Measurements from ENCODE around the gene ZNF274. TPM values are rescaled to one million over a fixed set of nuclear protein-coding genes. Genes with fewer than 3 reads are reported as not detected.
"Not testable (repeated sequence)": the region's sequence is repeated elsewhere in the genome, so short reads cannot be mapped to it uniquely, and the experiment has no call there.

Gene ZNF274
- total RNA-seq, 2 donors from 2014 or later, result 14.4 to 17.4 TPM

DNA sequence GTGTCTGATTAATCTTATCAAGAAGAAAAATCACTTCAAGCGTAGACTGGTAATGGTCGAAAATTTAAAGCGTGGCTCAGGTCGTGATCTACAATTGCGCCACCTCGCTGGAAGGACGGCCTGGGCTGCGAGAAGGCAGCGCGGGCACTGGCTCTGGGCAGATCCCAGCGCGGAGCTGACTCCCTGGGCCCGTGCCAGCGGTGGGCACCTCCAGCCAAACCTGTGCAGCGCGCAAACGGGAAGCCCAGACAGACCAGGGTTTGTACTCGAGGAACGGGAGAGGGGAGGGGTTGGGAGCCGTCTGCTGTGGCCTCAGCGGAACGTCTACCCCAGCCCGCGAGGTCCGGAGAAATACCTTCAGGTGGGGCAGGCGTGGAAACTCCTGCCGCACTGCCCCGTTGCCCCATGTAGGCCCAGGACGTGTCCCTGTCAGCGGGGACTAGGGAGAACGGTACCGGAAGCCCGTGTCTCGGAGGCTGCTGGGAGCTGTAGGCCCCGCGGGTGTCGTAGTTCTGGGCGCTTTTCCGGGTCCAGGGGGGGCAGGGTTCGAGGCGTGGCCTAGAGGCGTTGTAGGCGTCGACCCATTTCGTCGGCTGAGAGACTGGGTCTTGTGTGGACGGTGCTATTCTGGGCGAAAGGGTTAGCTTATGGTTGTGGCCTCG, 21.1 kb downstream of the ZNF274 start:
- ATAC-seq, result no peak
- intact Hi-C loops (cut with DNase I, micrococcal nuclease), result no loop called here
- DNase-seq, result no peak

DNA sequence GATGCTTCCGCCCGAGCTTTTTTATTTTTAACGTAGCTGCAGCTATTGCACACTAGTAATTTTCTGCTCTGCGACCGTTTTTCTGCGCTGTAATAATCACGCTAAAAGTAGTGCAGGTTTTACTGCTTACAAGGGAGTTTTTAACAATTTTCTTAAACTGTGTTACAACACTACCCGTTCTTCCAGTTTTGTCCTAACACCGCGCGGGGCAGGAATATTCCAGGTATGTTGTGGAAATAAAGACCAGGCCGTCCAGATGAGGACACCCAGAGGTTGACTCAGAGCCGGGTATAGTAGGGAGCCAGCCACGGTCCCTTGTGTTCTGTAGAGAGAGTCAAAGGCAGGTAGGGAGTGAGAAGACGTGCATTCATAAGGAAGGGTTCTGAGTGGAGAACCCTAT, 21.7 kb downstream of the ZNF274 start:
- ATAC-seq (no peak), DNase-seq (no peak)
- intact Hi-C loops (cut with DNase I, micrococcal nuclease), result no loop called here

DNA sequence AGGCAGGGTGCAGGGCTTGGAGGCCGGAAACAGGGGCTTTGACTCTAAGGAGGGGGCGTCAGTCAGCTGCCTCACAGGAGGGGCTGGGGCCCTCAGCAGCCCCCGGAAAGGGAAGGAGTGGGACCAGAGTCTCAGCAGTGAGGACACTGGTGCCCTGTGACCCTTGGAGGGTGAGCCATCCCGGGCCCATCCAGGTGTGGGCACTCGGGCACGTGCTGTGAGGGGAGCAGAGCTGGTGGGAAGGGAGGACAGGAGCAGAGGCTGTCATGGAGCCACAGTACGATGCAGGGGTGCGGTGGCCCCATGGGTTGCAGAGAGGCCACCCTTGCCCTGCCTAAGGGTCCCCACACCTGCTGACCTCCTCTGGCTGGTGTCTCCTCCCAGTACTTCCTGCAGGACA, 26.7 kb downstream of the ZNF274 start:
- intact Hi-C loops (cut with DNase I, micrococcal nuclease), result no loop called here
- no peak for ATAC-seq
- no peak for DNase-seq

DNA sequence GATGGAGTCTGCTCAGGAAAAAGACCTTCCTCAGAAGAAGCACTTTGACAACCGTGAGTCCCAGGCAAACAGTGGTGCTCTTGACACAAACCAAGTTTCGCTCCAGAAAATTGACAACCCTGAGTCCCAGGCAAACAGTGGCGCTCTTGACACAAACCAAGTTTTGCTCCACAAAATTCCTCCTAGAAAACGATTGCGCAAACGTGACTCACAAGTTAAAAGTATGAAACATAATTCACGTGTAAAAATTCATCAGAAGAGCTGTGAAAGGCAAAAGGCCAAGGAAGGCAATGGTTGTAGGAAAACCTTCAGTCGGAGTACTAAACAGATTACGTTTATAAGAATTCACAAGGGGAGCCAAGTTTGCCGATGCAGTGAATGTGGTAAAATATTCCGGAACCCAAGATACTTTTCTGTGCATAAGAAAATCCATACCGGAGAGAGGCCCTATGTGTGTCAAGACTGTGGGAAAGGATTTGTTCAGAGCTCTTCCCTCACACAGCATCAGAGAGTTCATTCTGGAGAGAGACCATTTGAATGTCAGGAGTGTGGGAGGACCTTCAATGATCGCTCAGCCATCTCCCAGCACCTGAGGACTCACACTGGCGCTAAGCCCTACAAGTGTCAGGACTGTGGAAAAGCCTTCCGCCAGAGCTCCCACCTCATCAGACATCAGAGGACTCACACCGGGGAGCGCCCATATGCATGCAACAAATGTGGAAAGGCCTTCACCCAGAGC, 29.6 kb downstream of the ZNF274 start:
- DNase-seq, result no peak
- no peak for ATAC-seq
- intact Hi-C loops (cut with DNase I, micrococcal nuclease), result no loop called here

DNA sequence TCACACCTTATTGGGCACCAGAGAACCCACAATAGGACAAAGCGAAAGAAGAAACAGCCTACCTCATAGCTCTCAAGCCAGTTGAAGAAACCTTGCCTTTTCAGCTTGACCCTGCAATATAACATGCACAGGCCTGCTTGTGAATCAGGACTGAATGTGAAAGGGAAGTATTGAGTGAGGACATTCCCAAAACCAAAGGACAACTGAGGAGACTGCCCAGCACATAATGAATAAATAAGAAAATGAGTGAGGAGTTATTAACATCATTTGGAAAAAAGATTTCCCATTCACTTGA, 30.2 kb downstream of the ZNF274 start:
- no peak for ATAC-seq
- DNase-seq, result no peak
- intact Hi-C loops (cut with DNase I, micrococcal nuclease), result no loop called here

DNA sequence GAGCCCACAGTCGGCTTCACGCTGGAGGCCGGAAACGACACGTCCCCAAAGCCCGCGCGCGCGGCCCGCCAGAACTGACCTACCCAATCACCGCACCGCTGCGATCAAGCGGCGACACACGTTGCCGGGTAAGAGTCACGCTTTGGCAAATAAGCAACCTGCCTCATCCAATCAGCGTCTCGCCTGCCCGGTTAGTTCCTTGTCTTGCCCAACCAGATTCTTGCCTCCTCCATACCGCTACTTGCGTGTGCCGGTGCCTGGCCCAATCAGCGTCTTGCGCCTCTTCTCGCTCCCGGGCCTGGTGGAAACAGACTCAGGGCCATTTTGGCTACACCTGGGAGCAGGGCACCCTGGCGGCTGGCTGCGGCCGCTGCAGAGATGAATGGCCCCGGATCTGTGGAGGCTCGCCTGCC, 34.2 kb downstream of the ZNF274 start:
- DNase-seq, result no peak
- intact Hi-C loops (cut with DNase I, micrococcal nuclease), result no loop called here
- ATAC-seq, result no peak

DNA sequence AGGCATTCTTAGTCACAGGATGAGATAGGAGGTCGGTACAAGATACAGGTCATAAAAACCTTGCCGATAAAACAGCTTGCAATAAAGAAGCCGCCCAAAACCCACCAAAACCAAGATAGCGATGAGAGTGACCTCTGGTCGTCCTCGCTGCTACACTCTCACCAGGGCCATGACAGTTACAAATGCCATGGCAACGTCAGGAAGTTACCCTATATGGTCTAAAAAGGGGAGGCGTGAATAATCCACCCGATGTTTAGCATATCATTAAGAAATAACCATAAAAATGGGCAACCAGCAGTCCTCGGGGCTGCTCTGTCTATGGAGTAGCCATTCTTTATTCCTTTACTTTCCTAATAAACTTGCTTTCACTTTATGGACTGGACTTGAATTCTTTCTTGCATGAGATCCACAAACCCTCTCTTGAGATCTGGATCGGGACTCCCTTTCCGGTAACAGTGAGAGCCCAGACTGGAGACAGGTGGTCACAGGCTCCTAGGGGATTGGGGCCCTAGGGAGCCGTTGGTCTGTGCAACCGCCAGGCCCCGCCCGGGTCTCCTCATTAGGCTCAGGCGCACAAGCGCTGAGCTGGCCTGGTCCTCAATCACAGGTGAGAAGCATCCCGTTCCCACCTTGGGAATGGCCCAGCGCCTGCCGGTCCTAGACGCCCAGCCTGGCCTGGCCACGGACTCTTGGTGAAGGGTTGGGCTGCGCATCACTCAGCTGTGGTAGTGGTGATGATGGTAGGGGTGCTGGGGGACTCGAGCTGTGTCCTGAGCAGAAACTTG, 34.9 kb downstream of the ZNF274 start:
- intact Hi-C loops (cut with DNase I, micrococcal nuclease), result no loop called here
- no peak for ATAC-seq
- DNase-seq, result no peak

DNA sequence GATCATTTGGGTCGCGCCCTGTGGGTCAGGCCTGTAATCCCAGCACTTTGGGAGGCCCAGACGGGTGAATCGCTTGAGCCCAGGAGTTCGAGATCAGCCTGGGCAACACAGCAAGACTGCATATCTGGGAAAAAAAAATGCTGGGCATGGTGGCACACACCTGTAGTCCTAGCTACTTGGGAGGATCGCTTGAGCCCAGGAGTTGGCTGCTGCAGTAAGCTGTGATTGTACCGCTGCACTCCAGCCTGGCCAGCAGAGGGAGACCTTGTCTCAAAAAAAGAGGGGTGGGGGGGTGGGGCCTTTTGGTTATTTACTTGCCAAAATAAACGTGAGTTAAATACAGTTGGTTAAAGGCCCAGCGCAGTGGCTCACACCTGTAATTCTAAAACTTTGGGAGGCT, 36.0 kb downstream of the ZNF274 start:
- DNase-seq (no peak), ATAC-seq (peak; percentile 36)
- intact Hi-C loops (cut with DNase I, micrococcal nuclease), result no loop called here

DNA sequence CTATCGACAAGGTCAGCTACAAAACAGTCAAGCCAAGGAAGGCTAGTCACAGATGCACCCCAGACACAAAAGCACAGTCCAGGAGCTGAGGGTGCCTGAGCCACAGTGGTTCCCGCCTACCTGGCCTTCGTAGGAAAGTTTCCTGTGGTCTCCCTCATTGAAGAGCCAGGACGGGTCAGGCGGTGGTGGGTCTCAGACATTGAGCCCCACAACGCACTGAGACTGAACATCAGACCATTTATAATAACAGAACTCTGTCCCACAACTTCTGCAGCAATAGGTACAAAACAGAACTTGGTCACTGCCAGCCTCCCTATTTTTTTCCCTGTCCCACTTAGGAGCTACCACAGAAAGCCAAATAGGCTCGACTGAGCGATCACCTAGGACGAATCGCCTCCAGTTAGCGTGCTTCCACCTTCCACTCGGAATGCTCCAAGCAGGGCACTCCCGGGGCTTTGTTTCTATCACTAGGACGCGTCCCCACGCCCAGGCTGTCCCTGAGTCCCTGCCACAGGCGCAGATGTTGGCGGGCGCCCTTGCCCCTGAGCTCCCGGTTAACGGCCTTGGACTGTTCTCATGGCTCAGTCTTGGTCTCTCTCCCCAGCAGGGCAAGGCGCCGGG, 45.2 kb downstream of the ZNF274 start:
- ATAC-seq (no peak), DNase-seq (no peak)
- intact Hi-C loops (cut with DNase I, micrococcal nuclease), result no loop called here

DNA sequence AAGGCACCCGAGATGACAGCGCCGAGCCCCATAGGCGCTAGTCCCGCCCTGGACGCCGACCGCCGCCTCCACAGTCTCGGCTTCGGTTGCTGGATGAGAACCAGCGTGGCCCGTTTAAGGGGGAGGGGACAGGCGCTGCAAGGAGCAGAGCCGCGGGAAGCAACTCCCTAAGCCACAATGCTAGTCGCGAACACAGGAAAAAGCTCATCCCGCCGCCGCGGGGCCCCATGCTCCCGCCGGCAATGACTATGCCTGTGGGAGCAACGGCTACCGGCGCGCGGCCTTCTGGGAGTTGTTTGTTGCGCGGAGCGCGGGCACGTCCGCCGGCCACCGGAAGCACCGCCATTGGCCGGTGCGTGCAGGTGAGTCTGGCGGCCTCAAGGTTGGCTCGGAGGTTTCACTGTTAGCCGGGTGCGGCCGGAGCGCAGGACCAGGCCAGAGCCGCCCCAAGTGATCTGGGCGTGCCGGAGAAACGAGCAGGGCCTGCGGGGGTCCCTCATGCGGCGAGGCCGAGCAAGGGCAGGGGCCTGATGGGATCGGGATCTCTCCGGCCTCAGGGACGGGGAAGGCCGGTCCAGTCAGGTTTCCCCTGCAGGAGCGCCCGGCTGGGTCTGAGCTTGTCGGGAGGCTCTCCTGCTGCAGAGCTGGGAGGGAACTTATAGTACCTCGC, 45.9 kb downstream of the ZNF274 start, which contains the start of gene ZNF544:
TSS of gene ZNF544 (plus strand) at position 330 of the 670 bp plus-strand sequence. CDS start 15,110 bp downstream, outside the sequence.
- ATAC-seq (peak; percentile 99), DNase-seq (peak; percentile 78 to 88)
- intact Hi-C loops (cut with DNase I, micrococcal nuclease), result no loop called here

DNA sequence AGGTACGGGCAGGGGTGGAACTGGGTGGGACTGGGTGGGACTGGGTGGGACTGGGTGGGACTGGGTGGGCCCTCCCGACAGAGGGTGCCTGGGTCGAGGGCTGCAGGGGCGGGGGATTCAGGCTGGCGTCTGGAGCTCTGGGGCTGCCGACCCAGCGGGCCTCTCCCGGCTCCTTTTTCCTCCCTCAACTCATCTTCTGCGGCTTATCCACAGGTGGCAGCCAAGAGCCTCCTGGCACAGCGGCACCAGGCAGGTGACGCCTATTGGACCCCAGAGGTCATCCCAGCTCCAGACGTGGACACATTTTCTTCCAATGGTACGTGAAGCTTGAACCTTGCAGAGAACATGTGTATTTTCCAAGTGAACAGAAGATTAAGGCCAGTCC, 46.4 kb downstream of the ZNF274 start:
- peak; percentile 38 for ATAC-seq
- peak in 1 of 2 donors; percentile 14 for DNase-seq
- intact Hi-C loops (cut with DNase I, micrococcal nuclease), result no loop called here

DNA sequence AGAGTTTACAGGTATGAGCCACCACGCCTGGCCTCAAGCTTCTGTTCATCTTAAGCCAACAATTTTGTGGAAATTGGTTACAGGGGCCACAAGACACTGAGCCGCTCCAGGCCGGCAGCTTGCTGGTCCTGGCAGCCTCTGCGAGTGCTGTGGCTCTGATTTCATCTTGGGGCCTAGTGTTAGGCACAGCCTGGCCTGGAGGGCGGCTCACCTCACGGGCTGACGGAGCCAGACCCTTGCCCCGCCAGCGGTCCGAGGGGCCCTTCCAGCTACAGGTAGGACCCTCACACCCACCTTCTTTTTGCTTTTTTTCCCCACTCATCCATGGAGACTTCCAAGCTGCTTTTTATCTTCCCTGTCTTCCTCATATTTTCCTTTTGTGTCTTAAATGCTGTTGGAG, 54.5 kb downstream of the ZNF274 start:
- no peak for ATAC-seq
- intact Hi-C loops (cut with DNase I, micrococcal nuclease), result no loop called here
- no peak for DNase-seq

DNA sequence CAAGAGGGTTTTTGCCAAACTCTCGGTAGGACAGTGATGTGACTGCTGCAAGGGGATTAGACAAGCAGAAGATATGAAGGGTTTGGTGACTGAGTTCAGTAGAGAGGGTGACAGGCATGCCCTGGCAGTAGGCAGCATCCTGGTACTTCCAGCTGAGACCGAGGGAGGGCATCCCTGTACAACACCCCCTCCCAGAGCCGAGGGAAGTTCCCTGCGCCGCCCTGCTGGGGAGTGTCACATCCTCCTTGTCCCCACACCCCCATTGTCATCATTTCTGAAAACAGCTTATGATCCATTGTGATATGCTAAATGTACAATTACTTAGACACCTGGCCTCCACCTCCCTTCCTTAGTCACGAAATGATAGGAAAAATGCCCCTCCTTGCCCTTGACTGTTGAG, 60.5 kb downstream of the ZNF274 start:
- intact Hi-C loops (cut with DNase I, micrococcal nuclease), result no loop called here
- DNase-seq, result no peak

DNA sequence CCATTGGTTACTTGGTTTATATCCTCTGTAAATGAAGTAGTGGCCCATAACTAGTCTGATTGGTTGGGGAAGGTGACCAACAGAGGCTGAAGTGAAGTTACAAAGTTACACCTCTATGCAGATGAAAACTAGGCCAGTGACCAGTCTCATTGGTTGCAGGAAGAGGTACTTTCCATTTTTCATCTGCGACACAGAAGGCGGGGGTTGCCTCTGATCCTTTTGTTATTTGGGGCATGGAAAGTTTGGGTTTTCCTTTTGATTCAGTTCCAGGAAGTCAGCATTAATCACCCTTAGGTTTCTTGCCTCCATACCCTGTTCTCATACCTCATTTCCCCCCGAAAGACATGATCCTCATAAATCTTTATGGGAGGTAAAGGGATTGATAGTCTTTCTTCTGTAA, 66.0 kb downstream of the ZNF274 start:
- intact Hi-C loops (cut with DNase I, micrococcal nuclease), result no loop called here
- no peak for ATAC-seq

More for the DNA sequence above, 60.5 kb downstream of the ZNF274 start:
- ATAC-seq, result no peak

DNA sequence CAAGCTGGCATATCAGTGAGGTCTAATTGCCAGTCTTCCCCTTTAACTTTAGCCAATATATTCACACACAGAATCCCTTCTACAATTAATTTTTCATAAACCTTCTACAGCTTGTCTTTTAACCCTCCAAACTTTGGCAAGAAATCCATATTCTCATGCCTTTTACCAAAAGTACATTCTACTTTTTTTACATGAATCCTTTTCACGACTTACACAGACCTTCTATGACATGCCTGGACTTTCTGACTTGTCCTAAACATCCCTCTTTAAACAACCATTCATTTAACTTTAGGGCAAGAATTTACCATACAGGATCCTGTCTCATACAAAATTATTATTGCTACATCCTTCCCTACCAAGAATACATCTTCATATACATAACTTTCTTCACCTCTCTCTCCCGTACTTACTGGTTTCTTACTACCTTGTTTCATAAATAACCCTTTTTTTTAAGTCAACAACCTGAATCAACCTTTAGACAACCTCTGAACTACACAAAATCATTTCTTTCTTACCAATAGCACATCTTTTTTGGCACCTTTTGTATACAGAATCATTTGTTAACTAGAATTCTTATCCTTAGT, 69.3 kb downstream of the ZNF274 start:
- DNase-seq, result no peak
- intact Hi-C loops (cut with DNase I, micrococcal nuclease), result no loop called here

More for the DNA sequence above, 66.0 kb downstream of the ZNF274 start:
- DNase-seq, result no peak

DNA sequence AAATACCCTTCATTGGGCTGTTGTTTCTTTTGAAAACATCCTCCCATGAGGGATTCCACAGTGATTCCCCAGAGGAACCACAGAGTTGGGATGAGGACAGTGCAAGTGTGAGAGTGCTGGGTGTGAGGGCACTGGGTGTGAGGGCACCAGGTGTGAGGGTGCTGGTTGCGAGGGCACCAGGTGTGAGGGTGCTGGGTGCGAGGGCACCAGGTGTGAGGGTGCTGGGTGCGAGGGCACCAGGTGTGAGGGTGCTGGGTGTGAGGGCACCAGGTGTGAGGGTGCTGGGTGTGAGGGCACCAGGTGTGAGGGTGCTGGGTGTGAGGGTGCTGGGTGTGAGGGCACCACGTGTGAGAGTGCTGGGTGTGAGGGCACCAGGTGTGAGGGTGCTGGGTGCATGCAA, 75.4 kb downstream of the ZNF274 start:
- DNase-seq; ATAC-seq; intact Hi-C loops (cut with DNase I, micrococcal nuclease): not testable (repeated sequence)

More for the DNA sequence above, 69.3 kb downstream of the ZNF274 start:
- no peak for ATAC-seq

DNA sequence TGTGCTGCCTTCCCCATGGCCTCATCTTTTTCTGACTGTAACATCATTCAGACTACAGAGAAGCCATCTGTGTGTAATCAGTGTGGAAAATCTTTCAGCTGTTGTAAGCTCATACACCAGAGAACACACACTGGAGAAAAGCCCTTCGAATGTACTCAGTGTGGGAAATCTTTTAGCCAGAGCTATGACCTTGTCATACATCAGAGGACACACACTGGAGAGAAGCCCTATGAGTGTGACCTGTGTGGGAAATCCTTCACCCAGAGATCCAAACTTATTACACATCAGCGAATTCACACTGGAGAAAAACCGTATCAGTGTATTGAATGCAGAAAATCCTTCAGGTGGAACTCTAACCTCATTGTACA, 78.7 kb downstream of the ZNF274 start:
- ATAC-seq (no peak), DNase-seq (no peak)
- intact Hi-C loops (cut with DNase I, micrococcal nuclease), result no loop called here

DNA sequence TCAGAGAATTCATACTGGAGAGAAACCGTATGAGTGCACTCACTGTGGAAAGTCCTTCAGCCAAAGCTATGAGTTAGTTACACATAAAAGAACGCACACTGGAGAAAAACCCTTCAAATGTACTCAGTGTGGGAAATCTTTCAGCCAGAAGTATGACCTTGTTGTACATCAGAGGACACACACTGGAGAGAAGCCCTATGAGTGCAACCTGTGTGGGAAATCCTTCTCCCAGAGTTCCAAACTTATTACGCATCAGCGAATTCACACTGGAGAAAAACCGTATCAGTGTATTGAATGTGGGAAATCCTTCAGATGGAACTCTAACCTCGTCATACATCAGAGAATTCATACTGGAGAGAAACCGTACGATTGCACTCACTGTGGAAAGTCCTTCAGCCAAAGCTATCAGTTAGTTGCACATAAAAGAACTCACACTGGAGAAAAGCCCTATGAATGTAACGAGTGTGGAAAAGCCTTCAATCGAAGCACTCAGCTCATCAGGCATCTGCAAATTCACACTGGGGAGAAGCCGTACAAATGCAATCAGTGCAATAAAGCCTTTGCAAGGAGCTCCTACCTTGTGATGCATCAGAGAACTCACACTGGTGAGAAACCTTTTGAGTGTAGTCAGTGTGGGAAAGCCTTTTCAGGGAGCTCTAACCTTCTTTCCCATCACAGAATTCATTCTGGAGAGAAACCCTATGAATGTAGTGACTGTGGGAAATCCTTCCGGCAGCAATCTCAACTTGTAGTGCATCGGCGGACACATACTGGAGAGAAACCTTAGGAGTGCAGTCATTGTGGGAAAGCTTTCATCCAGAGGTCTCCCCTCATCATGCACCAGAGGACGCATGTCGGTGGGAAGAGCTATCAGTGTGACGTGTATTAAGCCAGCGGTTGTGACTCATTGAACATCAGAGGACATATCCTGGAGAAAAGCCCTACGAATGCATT, 79.4 kb downstream of the ZNF274 start:
- ATAC-seq (no peak), DNase-seq (no peak)
- intact Hi-C loops (cut with DNase I, micrococcal nuclease), result no loop called here
